OCI-LY7 (cell line): ENCODE data around the gene PAH.

Experiments used
- CTCF ChIP-seq: fragments of 200-600 bp; sonication (generic); conservative IDR thresholded peaks from 2 replicates; pipeline ENCODE4 v1.5.1; 2014; ENCODE audit warnings: mild to moderate bottlenecking, antibody characterized with exemption, low read length, moderate library complexity, mixed read lengths
- EZH2phosphoT487 ChIP-seq: fragments of 200-600 bp; sonication (generic); IDR thresholded peaks from 2 replicates; pipeline ENCODE4 v1.6.1; 2018; ENCODE audit warnings: low read depth, borderline replicate concordance, mild to moderate bottlenecking, mixed run types, antibody characterized with exemption, low read length, moderate library complexity, mixed read lengths

- TF ChIP-seq CTCF (no peak), EZH2phosphoT487 (no peak)
Observed at GRCh38 chr12:102918840-102919239, 1.8 kb upstream of the PAH start.
